GM12873 (cell line): ENCODE results near the gene MYLK.

Experiments used
- TF ChIP-seq, protein P1 (sequence below): IDR thresholded peaks from 2 replicates; pipeline ENCODE4 v1.5.1; 2012; ENCODE audit warnings: low read depth, mild to moderate bottlenecking, moderate library complexity, low read length, control low read depth; ENCODE audit not compliant: insufficient read depth; ENCODE audit errors: missing control alignments

The MYLK gene

GRCh38 chr3:123640740-123641462 is 243.2 kb downstream of the MYLK start:
- TF ChIP-seq, protein P1, sequence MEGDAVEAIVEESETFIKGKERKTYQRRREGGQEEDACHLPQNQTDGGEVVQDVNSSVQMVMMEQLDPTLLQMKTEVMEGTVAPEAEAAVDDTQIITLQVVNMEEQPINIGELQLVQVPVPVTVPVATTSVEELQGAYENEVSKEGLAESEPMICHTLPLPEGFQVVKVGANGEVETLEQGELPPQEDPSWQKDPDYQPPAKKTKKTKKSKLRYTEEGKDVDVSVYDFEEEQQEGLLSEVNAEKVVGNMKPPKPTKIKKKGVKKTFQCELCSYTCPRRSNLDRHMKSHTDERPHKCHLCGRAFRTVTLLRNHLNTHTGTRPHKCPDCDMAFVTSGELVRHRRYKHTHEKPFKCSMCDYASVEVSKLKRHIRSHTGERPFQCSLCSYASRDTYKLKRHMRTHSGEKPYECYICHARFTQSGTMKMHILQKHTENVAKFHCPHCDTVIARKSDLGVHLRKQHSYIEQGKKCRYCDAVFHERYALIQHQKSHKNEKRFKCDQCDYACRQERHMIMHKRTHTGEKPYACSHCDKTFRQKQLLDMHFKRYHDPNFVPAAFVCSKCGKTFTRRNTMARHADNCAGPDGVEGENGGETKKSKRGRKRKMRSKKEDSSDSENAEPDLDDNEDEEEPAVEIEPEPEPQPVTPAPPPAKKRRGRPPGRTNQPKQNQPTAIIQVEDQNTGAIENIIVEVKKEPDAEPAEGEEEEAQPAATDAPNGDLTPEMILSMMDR: no peak

- TF ChIP-seq, protein P1: no peak
Measured at GRCh38 chr3:123640311-123640710, 243.8 kb downstream of the MYLK start.

- TF ChIP-seq, protein P1: no peak
Measured at GRCh38 chr3:123638936-123639689, 245.0 kb downstream of the MYLK start.

GRCh38 chr3:123637841-123638240 is 246.3 kb downstream of the MYLK start:
- TF ChIP-seq, protein P1: no peak

DNA sequence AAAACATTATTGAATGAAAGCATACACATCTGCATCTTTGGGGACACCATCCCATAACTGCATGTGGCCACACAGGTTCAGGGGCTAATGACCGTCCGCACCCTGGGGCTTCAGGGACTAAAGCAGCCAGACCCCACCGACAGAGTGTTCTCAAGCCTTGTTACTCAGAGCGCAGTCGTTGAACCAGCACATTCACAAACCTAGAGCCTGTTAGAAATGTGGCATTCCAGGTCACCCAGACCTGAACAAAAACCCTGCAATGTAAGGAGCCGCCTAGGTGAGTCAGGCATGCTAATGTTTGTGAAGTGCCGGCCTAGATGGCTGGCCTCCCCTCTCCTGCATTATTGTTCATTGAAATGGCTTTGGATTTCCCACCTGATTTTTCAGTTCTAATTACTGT is 247.0 kb downstream of the MYLK start:
- TF ChIP-seq, protein P1: no peak

GRCh38 chr3:123636431-123636841 is 247.7 kb downstream of the MYLK start:
- TF ChIP-seq, protein P1: no peak

DNA sequence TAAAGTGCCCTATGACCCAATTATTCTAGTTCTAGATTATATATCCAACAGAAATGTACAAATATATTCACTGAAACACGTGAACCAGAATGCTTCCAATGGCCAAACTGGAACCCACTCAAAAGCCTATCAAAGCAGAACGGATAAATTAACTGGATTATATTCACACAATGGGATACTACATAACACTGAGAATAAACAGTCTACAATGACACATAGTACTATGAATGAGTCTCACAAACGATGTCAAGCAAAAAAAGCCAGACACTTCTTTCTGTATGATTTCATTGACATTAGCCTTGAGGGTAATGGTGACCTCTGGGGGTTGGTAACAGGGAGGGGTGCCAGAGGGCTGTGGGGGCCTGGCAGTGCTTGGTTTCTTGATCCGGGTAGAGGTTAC is 248.4 kb downstream of the MYLK start:
- TF ChIP-seq, protein P1: no peak
